GM18870 (cell line): ENCODE data around the gene TSPAN7.

Experiments used
- ATAC-seq: cut with Tn5 transposase; IDR thresholded peaks from one replicate; pipeline ENCODE4 v1.9.1; 2021; ENCODE audit warnings: moderate library complexity; ENCODE audit not compliant: unreplicated experiment

Gene TSPAN7

GRCh38 chrX:38561126-38561868, at the start of gene TSPAN7:
TSPAN7 (plus strand) TSS chrX:38561542; CDS start chrX:38561547, 5 bp downstream.
- no peak for ATAC-seq

- no peak for ATAC-seq
These were observed 48.1 kb upstream of the TSPAN7 start for GRCh38 chrX:38513112-38513742.

GRCh38 chrX:38514016-38514854, 47.1 kb upstream of the TSPAN7 start:
- no peak for ATAC-seq

- ATAC-seq: no peak
These were observed 46.1 kb upstream of the TSPAN7 start for GRCh38 chrX:38515291-38515690.

- no peak for ATAC-seq
These were observed 45.1 kb upstream of the TSPAN7 start for GRCh38 chrX:38516196-38516774.

- no peak for ATAC-seq
These were observed 41.7 kb upstream of the TSPAN7 start for GRCh38 chrX:38519651-38520050.

GRCh38 chrX:38538134-38538533, 23.2 kb upstream of the TSPAN7 start:
- ATAC-seq: no peak

- ATAC-seq: no peak
These were observed 21.6 kb upstream of the TSPAN7 start for GRCh38 chrX:38539748-38540147.

GRCh38 chrX:38548508-38548907, 12.8 kb upstream of the TSPAN7 start:
- no peak for ATAC-seq

- no peak for ATAC-seq
These were observed 8.6 kb upstream of the TSPAN7 start for GRCh38 chrX:38552721-38553120.

- no peak for ATAC-seq
These were observed 2.7 kb upstream of the TSPAN7 start for GRCh38 chrX:38558686-38559085.

- no peak for ATAC-seq
These were observed 591 bp upstream of the TSPAN7 start for GRCh38 chrX:38560776-38561125.

GRCh38 chrX:38561951-38562719, 793 bp downstream of the TSPAN7 start:
- no peak for ATAC-seq

- ATAC-seq: no peak
These were observed 1.7 kb downstream of the TSPAN7 start for GRCh38 chrX:38563030-38563429.

- no peak for ATAC-seq
These were observed 9.1 kb downstream of the TSPAN7 start for GRCh38 chrX:38570396-38570795.

- no peak for ATAC-seq
These were observed 9.7 kb downstream of the TSPAN7 start for GRCh38 chrX:38571058-38571457.

GRCh38 chrX:38574858-38575257, 13.5 kb downstream of the TSPAN7 start:
- ATAC-seq: no peak

- no peak for ATAC-seq
These were observed 14.5 kb downstream of the TSPAN7 start for GRCh38 chrX:38575888-38576287.

- ATAC-seq: no peak
These were observed 16.4 kb downstream of the TSPAN7 start for GRCh38 chrX:38577738-38578137.

GRCh38 chrX:38578167-38578566, 16.8 kb downstream of the TSPAN7 start:
- ATAC-seq: no peak

GRCh38 chrX:38583181-38583580, 21.8 kb downstream of the TSPAN7 start:
- no peak for ATAC-seq
